Ovary (tissue), 3 donors: Measurements from ENCODE around the gene DNAI1.

ENCODE experiments used
- EP300 ChIP-seq: sonication (generic); formaldehyde crosslinking; IDR thresholded peaks from one replicate; pipeline ENCODE4 v1.6.1; 2017; ENCODE audit warnings: antibody characterized with exemption
- POLR2A ChIP-seq: fragments of 450-650 bp; IDR thresholded peaks from one replicate; pipeline ENCODE4 v1.6.1; 2017; ENCODE audit warnings: antibody characterized with exemption, mild to moderate bottlenecking, moderate library complexity
- TF ChIP-seq, protein P1 (sequence below), 3 donors: fragments of 450-650 bp in 2 of 3; fragments of 200-600 bp in 1 of 3; IDR thresholded peaks; one replicate each; pipeline versions ENCODE4 v1.5.1 to v1.8.0; 2016 to 2022; ENCODE audit warnings: antibody characterized with exemption in 3 of 3, mild to moderate bottlenecking in 1 of 3
- donor health status: DM: no; HTN: no; CAD: no.

DNA sequence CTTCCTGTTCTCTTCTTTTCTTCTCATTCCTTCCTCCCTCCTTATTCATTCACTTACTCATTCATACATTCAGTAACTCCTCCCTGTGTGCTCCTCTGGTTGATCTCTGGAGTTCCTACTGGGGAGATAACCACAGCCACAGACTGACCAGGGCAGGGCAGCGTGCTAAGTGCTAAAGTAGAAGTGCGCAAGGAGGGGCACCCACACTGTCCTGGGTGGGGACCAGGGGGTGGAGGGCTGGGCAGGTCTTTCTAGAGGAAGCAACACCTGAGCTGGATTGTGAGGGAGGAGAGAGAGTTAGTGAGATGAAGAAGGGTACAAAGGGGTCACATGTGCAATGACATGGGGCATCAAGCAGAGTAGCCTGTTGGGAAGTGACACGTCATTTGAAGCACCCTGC lies 50.3 kb downstream of the DNAI1 start:
- TF ChIP-seq POLR2A (no peak), EP300 (no peak)
- TF ChIP-seq, protein P1, sequence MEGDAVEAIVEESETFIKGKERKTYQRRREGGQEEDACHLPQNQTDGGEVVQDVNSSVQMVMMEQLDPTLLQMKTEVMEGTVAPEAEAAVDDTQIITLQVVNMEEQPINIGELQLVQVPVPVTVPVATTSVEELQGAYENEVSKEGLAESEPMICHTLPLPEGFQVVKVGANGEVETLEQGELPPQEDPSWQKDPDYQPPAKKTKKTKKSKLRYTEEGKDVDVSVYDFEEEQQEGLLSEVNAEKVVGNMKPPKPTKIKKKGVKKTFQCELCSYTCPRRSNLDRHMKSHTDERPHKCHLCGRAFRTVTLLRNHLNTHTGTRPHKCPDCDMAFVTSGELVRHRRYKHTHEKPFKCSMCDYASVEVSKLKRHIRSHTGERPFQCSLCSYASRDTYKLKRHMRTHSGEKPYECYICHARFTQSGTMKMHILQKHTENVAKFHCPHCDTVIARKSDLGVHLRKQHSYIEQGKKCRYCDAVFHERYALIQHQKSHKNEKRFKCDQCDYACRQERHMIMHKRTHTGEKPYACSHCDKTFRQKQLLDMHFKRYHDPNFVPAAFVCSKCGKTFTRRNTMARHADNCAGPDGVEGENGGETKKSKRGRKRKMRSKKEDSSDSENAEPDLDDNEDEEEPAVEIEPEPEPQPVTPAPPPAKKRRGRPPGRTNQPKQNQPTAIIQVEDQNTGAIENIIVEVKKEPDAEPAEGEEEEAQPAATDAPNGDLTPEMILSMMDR (IDR thresholded peaks at IDR 0.05): no peak
